ENCODE measurements around the gene MLIP.
"Not testable (repeated sequence)": the region's sequence is repeated elsewhere in the genome, so short reads cannot be mapped to it uniquely, and the experiment has no call there.

DNA sequence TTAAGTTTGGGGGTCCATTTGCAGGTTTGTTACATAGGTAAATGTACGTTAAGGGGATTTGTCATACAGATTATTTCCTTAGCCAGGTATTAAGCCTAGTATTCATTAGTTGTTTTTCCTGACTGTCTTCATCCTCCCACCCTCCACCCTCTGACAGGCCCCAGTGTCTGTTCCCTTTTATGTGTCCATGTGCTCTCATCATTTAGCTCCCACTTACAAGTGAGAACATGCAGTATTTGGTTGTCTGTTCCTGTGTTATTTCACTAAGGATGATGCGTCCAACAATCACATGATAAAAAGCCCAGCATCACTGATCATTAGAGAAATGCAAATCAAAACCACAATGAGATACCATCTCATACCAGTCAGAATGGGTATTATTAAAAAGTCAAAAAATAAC is 138.6 kb downstream of the MLIP start:
- TF ChIP-seq, protein P1, sequence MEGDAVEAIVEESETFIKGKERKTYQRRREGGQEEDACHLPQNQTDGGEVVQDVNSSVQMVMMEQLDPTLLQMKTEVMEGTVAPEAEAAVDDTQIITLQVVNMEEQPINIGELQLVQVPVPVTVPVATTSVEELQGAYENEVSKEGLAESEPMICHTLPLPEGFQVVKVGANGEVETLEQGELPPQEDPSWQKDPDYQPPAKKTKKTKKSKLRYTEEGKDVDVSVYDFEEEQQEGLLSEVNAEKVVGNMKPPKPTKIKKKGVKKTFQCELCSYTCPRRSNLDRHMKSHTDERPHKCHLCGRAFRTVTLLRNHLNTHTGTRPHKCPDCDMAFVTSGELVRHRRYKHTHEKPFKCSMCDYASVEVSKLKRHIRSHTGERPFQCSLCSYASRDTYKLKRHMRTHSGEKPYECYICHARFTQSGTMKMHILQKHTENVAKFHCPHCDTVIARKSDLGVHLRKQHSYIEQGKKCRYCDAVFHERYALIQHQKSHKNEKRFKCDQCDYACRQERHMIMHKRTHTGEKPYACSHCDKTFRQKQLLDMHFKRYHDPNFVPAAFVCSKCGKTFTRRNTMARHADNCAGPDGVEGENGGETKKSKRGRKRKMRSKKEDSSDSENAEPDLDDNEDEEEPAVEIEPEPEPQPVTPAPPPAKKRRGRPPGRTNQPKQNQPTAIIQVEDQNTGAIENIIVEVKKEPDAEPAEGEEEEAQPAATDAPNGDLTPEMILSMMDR (IDR thresholded peaks at IDR 0.05) = not testable (repeated sequence)
- TF ChIP-seq ZFX (IDR thresholded peaks at IDR 0.05; ENCODE audit: borderline replicate concordance) = not testable (repeated sequence)

Measured in 22Rv1 (cell line).